ENCODE measurements around the gene CETP. TPM values are rescaled to one million over a fixed set of nuclear protein-coding genes. Genes with fewer than 3 reads are reported as not detected.
"Not testable (repeated sequence)": the region's sequence is repeated elsewhere in the genome, so short reads cannot be mapped to it uniquely, and the experiment has no call there.

Gene CETP
- total RNA-seq, 2 experiments from 2014 or later: not detected

GRCh38 chr16:56966093-56966475 lies 4.3 kb downstream of the CETP start:
- intact Hi-C loops (cut with micrococcal nuclease): no loop called here
- DNase-seq: no peak
- CTCF ChIA-PET: interaction anchor here (1.2 to 7.8 kb wide), 19 partner anchors 9 to 162 kb away, joined by 3 to 63 read pairs (median 12); partner anchors contain the start of gene NLRC5
- Mint-ChIP-seq H3K27ac (peak overlapping the region; percentile 81), H3K4me1 (ENCODE audit: low read depth) (peaks cover 19% of the 10 kb centered on the region), H3K36me3 (ENCODE audit: low read depth) (no peaks in the 10 kb centered on the region), H3K4me3 (no peak overlapping the region), H3K9me3 (no peaks in the 10 kb centered on the region), H3K27me3 (ENCODE audit: low read depth) (no peaks in the 10 kb centered on the region)

GRCh38 chr16:56967733-56968132 lies 6.0 kb downstream of the CETP start:
- DNase-seq: no peak
- CTCF ChIA-PET: interaction anchor here (0.6 to 7.8 kb wide), 7 partner anchors 13 to 117 kb away, joined by 3 to 63 read pairs (median 4); partner anchors contain the start of gene NLRC5
- no peaks in the 10 kb centered on the region for H3K27me3 Mint-ChIP-seq (ENCODE audit: low read depth)
- no peaks in the 10 kb centered on the region for H3K9me3 Mint-ChIP-seq
- H3K4me1 Mint-ChIP-seq (ENCODE audit: low read depth): peaks cover 19% of the 10 kb centered on the region
- intact Hi-C loops (cut with micrococcal nuclease): no loop called here
- H3K27ac Mint-ChIP-seq: no peak overlapping the region
- H3K4me3 Mint-ChIP-seq: no peak overlapping the region
- H3K36me3 Mint-ChIP-seq (ENCODE audit: low read depth): no peaks in the 10 kb centered on the region

GRCh38 chr16:56969769-56970168 lies 8.0 kb downstream of the CETP start:
- no peak overlapping the region for H3K27ac Mint-ChIP-seq
- no peaks in the 10 kb centered on the region for H3K27me3 Mint-ChIP-seq (ENCODE audit: low read depth)
- no peak overlapping the region for H3K4me3 Mint-ChIP-seq
- no peaks in the 10 kb centered on the region for H3K36me3 Mint-ChIP-seq (ENCODE audit: low read depth)
- intact Hi-C loops (cut with micrococcal nuclease): no loop called here
- H3K9me3 Mint-ChIP-seq: no peaks in the 10 kb centered on the region
- H3K4me1 Mint-ChIP-seq (ENCODE audit: low read depth): peaks cover 26% of the 10 kb centered on the region
- CTCF ChIA-PET: interaction anchor here (0.7 to 1.1 kb wide), 3 partner anchors 18 to 114 kb away, joined by 3 to 5 read pairs (median 3); no protein-coding TSS in a partner anchor
- no peak for DNase-seq

GRCh38 chr16:56970934-56971767 lies 9.4 kb downstream of the CETP start:
- DNase-seq: no peak
- intact Hi-C loops (cut with micrococcal nuclease): no loop called here
- Mint-ChIP-seq H3K27ac (no peak overlapping the region), H3K36me3 (ENCODE audit: low read depth) (no peaks in the 10 kb centered on the region), H3K27me3 (ENCODE audit: low read depth) (no peaks in the 10 kb centered on the region), H3K4me3 (no peak overlapping the region), H3K4me1 (ENCODE audit: low read depth) (peaks cover 23% of the 10 kb centered on the region), H3K9me3 (no peaks in the 10 kb centered on the region)
- CTCF ChIA-PET: interaction anchor here (1.1 to 2.0 kb wide), 5 partner anchors 9 to 104 kb away, joined by 4 to 6 read pairs (median 5); no protein-coding TSS in a partner anchor

- Mint-ChIP-seq H3K27ac (no peak overlapping the region), H3K4me3 (no peak overlapping the region), H3K36me3 (ENCODE audit: low read depth) (no peaks in the 10 kb centered on the region), H3K4me1 (ENCODE audit: low read depth) (peaks cover 24% of the 10 kb centered on the region), H3K27me3 (ENCODE audit: low read depth) (no peaks in the 10 kb centered on the region), H3K9me3 (no peaks in the 10 kb centered on the region)
- no peak for DNase-seq
- CTCF ChIA-PET: interaction anchor here (1.4 to 2.0 kb wide), 4 partner anchors 9 to 105 kb away, joined by 4 to 6 read pairs (median 5); no protein-coding TSS in a partner anchor
- intact Hi-C loops (cut with micrococcal nuclease): no loop called here
Measured at GRCh38 chr16:56971768-56972043, 10.0 kb downstream of the CETP start.

GRCh38 chr16:56972403-56973293 lies 10.9 kb downstream of the CETP start:
- H3K27me3 Mint-ChIP-seq (ENCODE audit: low read depth): no peaks in the 10 kb centered on the region
- H3K27ac Mint-ChIP-seq: no peak overlapping the region
- CTCF ChIA-PET: interaction anchor here (0.5 to 2.0 kb wide), 6 partner anchors 8 to 106 kb away, joined by 4 to 8 read pairs (median 5); no protein-coding TSS in a partner anchor
- H3K9me3 Mint-ChIP-seq: no peaks in the 10 kb centered on the region
- H3K4me1 Mint-ChIP-seq (ENCODE audit: low read depth): peaks cover 24% of the 10 kb centered on the region
- H3K4me3 Mint-ChIP-seq: no peak overlapping the region
- intact Hi-C loops (cut with micrococcal nuclease): no loop called here
- no peaks in the 10 kb centered on the region for H3K36me3 Mint-ChIP-seq (ENCODE audit: low read depth)
- DNase-seq: no peak

- Mint-ChIP-seq H3K27ac (no peak overlapping the region), H3K4me1 (ENCODE audit: low read depth) (peaks cover 24% of the 10 kb centered on the region), H3K36me3 (ENCODE audit: low read depth) (no peaks in the 10 kb centered on the region), H3K4me3 (no peak overlapping the region), H3K9me3 (no peaks in the 10 kb centered on the region), H3K27me3 (ENCODE audit: low read depth) (no peaks in the 10 kb centered on the region)
- intact Hi-C loops (cut with micrococcal nuclease): no loop called here
- CTCF ChIA-PET: interaction anchor here (0.5 to 1.6 kb wide), 2 partner anchors 10 to 90 kb away, joined by 4 to 5 read pairs; no protein-coding TSS in a partner anchor
- DNase-seq: no peak
Measured at GRCh38 chr16:56973294-56973689, 11.5 kb downstream of the CETP start.

- H3K4me3 Mint-ChIP-seq; intact Hi-C loops (cut with micrococcal nuclease); H3K9me3 Mint-ChIP-seq; H3K36me3 Mint-ChIP-seq (ENCODE audit: low read depth); H3K27ac Mint-ChIP-seq; H3K27me3 Mint-ChIP-seq (ENCODE audit: low read depth); DNase-seq: not testable (repeated sequence)
- H3K4me1 Mint-ChIP-seq (ENCODE audit: low read depth): peaks cover 24% of the 10 kb centered on the region
- CTCF ChIA-PET: interaction anchor here (2.9 kb wide), 1 partner anchor 9 kb away, joined by 18 read pairs; no protein-coding TSS in a partner anchor
Measured at GRCh38 chr16:56973899-56974298, 12.1 kb downstream of the CETP start.

GRCh38 chr16:56974549-56975300 lies 13.0 kb downstream of the CETP start:
- Mint-ChIP-seq H3K4me3 (no peak overlapping the region), H3K36me3 (ENCODE audit: low read depth) (no peaks in the 10 kb centered on the region), H3K27ac (no peak overlapping the region), H3K27me3 (ENCODE audit: low read depth) (no peaks in the 10 kb centered on the region), H3K9me3 (no peaks in the 10 kb centered on the region), H3K4me1 (ENCODE audit: low read depth) (peaks cover 24% of the 10 kb centered on the region)
- intact Hi-C loops (cut with micrococcal nuclease): no loop called here
- DNase-seq: no peak
- CTCF ChIA-PET: interaction anchor here (0.6 to 2.9 kb wide), 3 partner anchors 10 to 69 kb away, joined by 3 to 18 read pairs (median 3); no protein-coding TSS in a partner anchor

- Mint-ChIP-seq H3K27me3 (ENCODE audit: low read depth) (no peaks in the 10 kb centered on the region), H3K36me3 (ENCODE audit: low read depth) (no peaks in the 10 kb centered on the region), H3K9me3 (no peaks in the 10 kb centered on the region), H3K4me1 (ENCODE audit: low read depth) (peaks cover 26% of the 10 kb centered on the region), H3K4me3 (no peak overlapping the region), H3K27ac (peak overlapping the region; percentile 32)
- no peak for DNase-seq
- CTCF ChIA-PET: interaction anchor here (0.6 to 2.9 kb wide), 3 partner anchors 11 to 529 kb away, joined by 3 to 18 read pairs (median 4); no protein-coding TSS in a partner anchor
- intact Hi-C loops (cut with micrococcal nuclease): no loop called here
Measured at GRCh38 chr16:56975714-56976113, 14.0 kb downstream of the CETP start.

GRCh38 chr16:56977216-56977615 lies 15.5 kb downstream of the CETP start:
- DNase-seq: no peak
- Mint-ChIP-seq H3K27ac (no peak overlapping the region), H3K9me3 (no peaks in the 10 kb centered on the region), H3K4me1 (ENCODE audit: low read depth) (peaks cover 41% of the 10 kb centered on the region), H3K36me3 (ENCODE audit: low read depth) (peaks cover 3% of the 10 kb centered on the region), H3K4me3 (no peak overlapping the region), H3K27me3 (ENCODE audit: low read depth) (no peaks in the 10 kb centered on the region)
- intact Hi-C loops (cut with micrococcal nuclease): no loop called here
- CTCF ChIA-PET: interaction anchor here (0.7 to 3.0 kb wide), 3 partner anchors 13 to 94 kb away, joined by 3 to 22 read pairs (median 4); no protein-coding TSS in a partner anchor

Data from activated naive CD4-positive, alpha-beta T cell treated with anti-CD3 and anti-CD28 coated beads for 36 hours (primary cell).